Measurements from ENCODE around the gene ARHGEF37. TPM values are rescaled to one million over a fixed set of nuclear protein-coding genes. Genes with fewer than 3 reads are reported as not detected.

Gene ARHGEF37
- total RNA-seq, 1 donor from 2014 or later = 4.1 TPM

GRCh38 chr5:149679876-149680809 lies 98.8 kb downstream of the ARHGEF37 start:
- Histone ChIP-seq H3K4me3 (ENCODE audit: low read depth, low read length) (no peak overlapping the region), H3K27me3 (ENCODE audit: control insufficient read depth, insufficient read depth, low read length) (peaks cover 6% of the 10 kb centered on the region), H3K36me3 (ENCODE audit: control insufficient read depth, insufficient read depth, low read length) (no peaks in the 10 kb centered on the region)
- no peak for TF ChIP-seq CTCF (IDR thresholded peaks at IDR 0.05; ENCODE audit: insufficient read depth, low read length, poor library complexity, severe bottlenecking)
- no peak for DNase-seq (ENCODE audit: low read depth)

GRCh38 chr5:149680810-149681221 lies 99.5 kb downstream of the ARHGEF37 start:
- DNase-seq (ENCODE audit: low read depth) = no peak
- H3K4me3 ChIP-seq (ENCODE audit: low read depth, low read length) = no peak overlapping the region
- peaks cover 8% of the 10 kb centered on the region for H3K27me3 ChIP-seq (ENCODE audit: control insufficient read depth, insufficient read depth, low read length)
- no peak for TF ChIP-seq CTCF (IDR thresholded peaks at IDR 0.05; ENCODE audit: insufficient read depth, low read length, poor library complexity, severe bottlenecking)
- no peaks in the 10 kb centered on the region for H3K36me3 ChIP-seq (ENCODE audit: control insufficient read depth, insufficient read depth, low read length)

GRCh38 chr5:149681252-149681651 lies 100.0 kb downstream of the ARHGEF37 start:
- DNase-seq (ENCODE audit: low read depth) = no peak
- H3K4me3 ChIP-seq (ENCODE audit: low read depth, low read length) = no peak overlapping the region
- no peak for TF ChIP-seq CTCF (IDR thresholded peaks at IDR 0.05; ENCODE audit: insufficient read depth, low read length, poor library complexity, severe bottlenecking)
- no peaks in the 10 kb centered on the region for H3K36me3 ChIP-seq (ENCODE audit: control insufficient read depth, insufficient read depth, low read length)
- peaks cover 7% of the 10 kb centered on the region for H3K27me3 ChIP-seq (ENCODE audit: control insufficient read depth, insufficient read depth, low read length)

- no peak for TF ChIP-seq CTCF (IDR thresholded peaks at IDR 0.05; ENCODE audit: insufficient read depth, low read length, poor library complexity, severe bottlenecking)
- no peak for DNase-seq (ENCODE audit: low read depth)
- H3K4me3 ChIP-seq (ENCODE audit: low read depth, low read length) = no peak overlapping the region
- H3K36me3 ChIP-seq (ENCODE audit: control insufficient read depth, insufficient read depth, low read length) = no peaks in the 10 kb centered on the region
- H3K27me3 ChIP-seq (ENCODE audit: control insufficient read depth, insufficient read depth, low read length) = peaks cover 6% of the 10 kb centered on the region
These were observed 100.6 kb downstream of the ARHGEF37 start for GRCh38 chr5:149681922-149682321.

GRCh38 chr5:149682532-149683075 lies 101.3 kb downstream of the ARHGEF37 start:
- Histone ChIP-seq H3K27me3 (ENCODE audit: control insufficient read depth, insufficient read depth, low read length) (peaks cover 6% of the 10 kb centered on the region), H3K4me3 (ENCODE audit: low read depth, low read length) (no peak overlapping the region), H3K36me3 (ENCODE audit: control insufficient read depth, insufficient read depth, low read length) (no peaks in the 10 kb centered on the region)
- no peak for DNase-seq (ENCODE audit: low read depth)
- TF ChIP-seq CTCF (IDR thresholded peaks at IDR 0.05; ENCODE audit: insufficient read depth, low read length, poor library complexity, severe bottlenecking) = no peak

All from kidney epithelial cell (primary cell).